Measurements from ENCODE around the gene KPNA4. TPM values are rescaled to one million over a fixed set of nuclear protein-coding genes. Genes with fewer than 3 reads are reported as not detected.

KPNA4 gene
- total and polyA plus RNA-seq, 2 of the 4 experiments (the other 2 are of a cell fraction) = 12.9 to 46.1 TPM

GRCh38 chr3:160531311-160531710 lies 34.1 kb downstream of the KPNA4 start:
- Histone ChIP-seq H3K79me1 (ENCODE audit: low read depth in 1 of 2, low read length in 2 of 2) (peaks cover 10 to 15% of the 10 kb centered on the region in 2 experiments), H4K91ac (ENCODE audit: insufficient read depth, low read depth, low read length) (no peak overlapping the region), H2BK120ac (ENCODE audit: low read depth, low read length) (no peak overlapping the region), H2AK5ac (ENCODE audit: low read depth, low read length) (no peak overlapping the region), H3K4me2 (ENCODE audit: low read depth, low read length) (no peak overlapping the region), H3K4me3 (ENCODE audit: insufficient read depth, low read depth, low read length) (no peak overlapping the region), H4K5ac (ENCODE audit: low read depth, low read length) (no peak overlapping the region), H3K9me3 (ENCODE audit: control insufficient read depth, insufficient read depth, low read length) (no peaks in the 10 kb centered on the region), H3K14ac (replicated peaks; ENCODE audit: low read depth, low read length) (no peak overlapping the region), H3K36me3 (ENCODE audit: control insufficient read depth, insufficient read depth, low read length) (peaks cover 25% of the 10 kb centered on the region), H3K27ac (ENCODE audit: insufficient read depth, low read length) (no peak overlapping the region), H4K8ac (ENCODE audit: low read depth in 2 of 2, low read length in 2 of 2) (no peak overlapping the region), H3K23ac (ENCODE audit: low read depth, low read length) (no peak overlapping the region), H3K56ac (ENCODE audit: extremely low read depth, insufficient read depth, low read length) (no peak overlapping the region), H3K4me1 (ENCODE audit: control insufficient read depth, insufficient read depth, low read length) (no peaks in the 10 kb centered on the region), H2BK15ac (ENCODE audit: low read depth, low read length) (no peak overlapping the region), H3K4ac (ENCODE audit: low read depth, low read length) (no peak overlapping the region), H4K20me1 (ENCODE audit: insufficient read depth, low read length) (peaks cover 8% of the 10 kb centered on the region; the same call in 1 of the 2 replicates), H3K27me3 (ENCODE audit: control insufficient read depth, insufficient read depth, low read length) (no peaks in the 10 kb centered on the region), H2AFZ (replicated peaks; ENCODE audit: low read length, poor library complexity) (no peak overlapping the region), H3K9me1 (ENCODE audit: insufficient read depth, low read length) (0 out of 2 replicates have a peak, but pooled peaks cover 3% of the 10 kb centered on the region), H3K9ac (ENCODE audit: low read depth, low read length) (no peak overlapping the region), H2BK20ac (ENCODE audit: low read depth, low read length) (no peak overlapping the region), H3K18ac (ENCODE audit: low read depth, low read length) (no peak overlapping the region), H2BK5ac (ENCODE audit: low read depth, low read length, poor library complexity, severe bottlenecking) (no peak overlapping the region), H2AK9ac (replicated peaks; ENCODE audit: low read depth, low read length, poor library complexity) (no peak overlapping the region)
- ChIA-PET POLR2A (ENCODE audit: unreplicated experiment) (no interaction called here), CTCF (interaction anchor here (0.6 kb wide), 1 partner anchor 770 kb away, joined by 4 read pairs; no protein-coding TSS in a partner anchor)
- in situ Hi-C loops (cut with MboI; ENCODE audit: low sequenced_read_pairs) (no loop called here), dilution Hi-C loops (cut with HindIII; ENCODE audit: low sequenced_read_pairs, unreplicated experiment) (no loop called here), intact Hi-C loops (cut with micrococcal nuclease) (loop anchor here (2.0 kb wide), 1 partner anchor 19 kb away; no protein-coding TSS in a partner anchor)
- no CpG with 5 or more reads among the region's 1 CpG for WGBS, 2 experiments (ENCODE audit: extremely low coverage in 2 of 2, insufficient read length in 1 of 2)
- ATAC-seq (ENCODE audit: low read depth) (no peak), DNase-seq (no peak)
- BruUV-seq (replicated peaks) = no TSS peak
- TF ChIP-seq CEBPB (IDR thresholded peaks at IDR 0.05; ENCODE audit: low read depth, low read length) (no peak), CTCF (conservative IDR thresholded peaks at IDR 0.05; ENCODE audit: low read depth, low read length) (no peak), NFE2L2 (IDR thresholded peaks at IDR 0.05; ENCODE audit: low read depth, low read length) (no peak), CHD1 (IDR thresholded peaks at IDR 0.05; ENCODE audit: low read depth, low read length) (no peak), RFX5 (IDR thresholded peaks at IDR 0.05; ENCODE audit: low read depth, low read length) (no peak), USF2 (IDR thresholded peaks at IDR 0.05; ENCODE audit: low read depth, low read length) (no peak), SMC3 (IDR thresholded peaks at IDR 0.05; ENCODE audit: low read depth, low read length) (no peak), RAD21 (IDR thresholded peaks at IDR 0.05; ENCODE audit: low read length) (no peak), RCOR1 (IDR thresholded peaks at IDR 0.05; ENCODE audit: insufficient replicate concordance, low read length) (no peak), MAZ (IDR thresholded peaks at IDR 0.05; ENCODE audit: borderline replicate concordance, low read depth, low read length) (no peak), MAFK (IDR thresholded peaks at IDR 0.05; ENCODE audit: low read depth, low read length) (no peak), FOS (IDR thresholded peaks at IDR 0.05; ENCODE audit: low read depth, low read length) (no peak), MXI1 (IDR thresholded peaks at IDR 0.05; ENCODE audit: borderline replicate concordance, low read depth, low read length) (no peak), POLR2A (IDR thresholded peaks at IDR 0.05; ENCODE audit: low read depth, low read length) (no peak), ELK1 (IDR thresholded peaks at IDR 0.05; ENCODE audit: borderline replicate concordance, low read depth, low read length) (no peak)

Measured in IMR-90 (cell line).